GM23338 (cell line): Measurements from ENCODE around the gene PHKB. TPM values are rescaled to one million over a fixed set of nuclear protein-coding genes. Genes with fewer than 3 reads are reported as not detected.

Source experiments
- ATAC-seq: fragments of 200-7000 bp; cut with Tn5 transposase; 3 replicates; pipeline ENCODE4 v1.9.1; 2020
- DNase-seq: peaks from one replicate; pipeline ENCODE4 v3.0.0-alpha.2; 2015; ENCODE audit warnings: low spot score
- H2AFZ ChIP-seq: fragments of 200-600 bp; sonication (generic); 2 replicates; pipeline ENCODE4 v1.8.0; 2016; ENCODE audit warnings: antibody characterized with exemption, mild to moderate bottlenecking, moderate library complexity
- H3F3A ChIP-seq: fragments of 200-600 bp; sonication (generic); replicated peaks from 2 replicates; pipeline ENCODE4 v1.8.0; 2017; ENCODE audit warnings: antibody characterized with exemption, mixed run types, low read depth
- H3K27ac ChIP-seq: fragments of 200-600 bp; sonication (generic); 2 replicates; pipeline ENCODE4 v1.6.1; 2016; ENCODE audit warnings: low read depth
- H3K27me3 ChIP-seq: fragments of 200-600 bp; sonication (generic); 2 replicates; pipeline ENCODE4 v1.8.0; 2016; ENCODE audit warnings: mild to moderate bottlenecking, mixed run types, moderate library complexity; ENCODE audit not compliant: insufficient read depth
- H3K36me3 ChIP-seq: fragments of 200-600 bp; sonication (generic); 2 replicates; pipeline ENCODE4 v1.8.0; 2016; ENCODE audit warnings: mild to moderate bottlenecking; ENCODE audit not compliant: insufficient read depth
- H3K4me1 ChIP-seq: fragments of 200-600 bp; sonication (generic); 2 replicates; pipeline ENCODE4 v1.8.0; 2016; ENCODE audit warnings: mild to moderate bottlenecking, moderate library complexity; ENCODE audit not compliant: insufficient read depth
- H3K4me2 ChIP-seq: fragments of 200-600 bp; sonication (generic); 2 replicates; pipeline ENCODE4 v1.7.1; 2017; ENCODE audit warnings: mixed run types
- H3K4me3 ChIP-seq: fragments of 200-600 bp; sonication (generic); 2 replicates; pipeline ENCODE4 v1.6.1; 2016; ENCODE audit warnings: mixed run types
- H3K79me2 ChIP-seq: fragments of 200-600 bp; sonication (generic); replicated peaks from 2 replicates; pipeline ENCODE4 v1.8.0; 2017; ENCODE audit warnings: mild to moderate bottlenecking; ENCODE audit not compliant: insufficient read depth
- H3K9me2 ChIP-seq: fragments of 200-600 bp; sonication (generic); 2 replicates; pipeline ENCODE4 v1.8.0; 2017; ENCODE audit not compliant: insufficient read depth
- H4K20me1 ChIP-seq: fragments of 200-600 bp; sonication (generic); replicated peaks from 2 replicates; pipeline ENCODE4 v1.8.0; 2017; ENCODE audit warnings: mild to moderate bottlenecking; ENCODE audit not compliant: insufficient read depth
- H3K27ac Mint-ChIP-seq: 2 replicates; pipeline ENCODE4 v1.8.0; 2020; ENCODE audit warnings: inconsistent platforms, mild to moderate bottlenecking, moderate library complexity, mixed read lengths
- H3K27me3 Mint-ChIP-seq: 3 replicates; pipeline ENCODE4 v1.8.0; 2022; ENCODE audit warnings: low read depth, mild to moderate bottlenecking, moderate library complexity, mixed read lengths, inconsistent platforms; ENCODE audit not compliant: insufficient read depth, poor library complexity
- H3K36me3 Mint-ChIP-seq: 3 replicates; pipeline ENCODE4 v1.8.0; 2021; ENCODE audit warnings: low read depth, mild to moderate bottlenecking, inconsistent platforms, moderate library complexity, mixed read lengths
- H3K4me1 Mint-ChIP-seq: 3 replicates; pipeline ENCODE4 v1.8.0; 2020; ENCODE audit warnings: mild to moderate bottlenecking, inconsistent platforms, mixed read lengths
- H3K4me3 Mint-ChIP-seq: 3 replicates; pipeline ENCODE4 v1.8.0; 2021; ENCODE audit warnings: moderate library complexity, mild to moderate bottlenecking, inconsistent platforms, mixed read lengths
- H3K9me3 Mint-ChIP-seq: 3 replicates; pipeline ENCODE4 v1.8.0; 2020; ENCODE audit warnings: moderate library complexity, mild to moderate bottlenecking, inconsistent platforms, mixed read lengths
- CTCF ChIP-seq, 2 experiments: fragments of 200-600 bp in 1 of 2; sonication (generic) in 1 of 2; conservative IDR thresholded peaks; 2 replicates each; pipeline versions ENCODE4 v1.5.1 to v1.6.1; 2016 to 2017; ENCODE audit warnings: antibody characterized with exemption in 2 of 2, low read depth in 2 of 2, mild to moderate bottlenecking in 2 of 2, moderate library complexity in 1 of 2
- EZH2 ChIP-seq: fragments of 200-600 bp; sonication (generic); IDR thresholded peaks from one replicate; pipeline ENCODE4 v1.8.0; 2017; ENCODE audit warnings: antibody characterized with exemption, mild to moderate bottlenecking, low read depth; ENCODE audit not compliant: unreplicated experiment
- EZH2phosphoT487 ChIP-seq: fragments of 200-600 bp; sonication (generic); IDR thresholded peaks from one replicate; pipeline ENCODE4 v1.8.1; 2018; ENCODE audit warnings: antibody characterized with exemption; ENCODE audit not compliant: unreplicated experiment
- JUNB ChIP-seq: IDR thresholded peaks from one replicate; pipeline ENCODE4 v1.6.1; 2016; ENCODE audit warnings: antibody characterized with exemption; ENCODE audit not compliant: unreplicated experiment
- NANOG ChIP-seq: IDR thresholded peaks from 2 replicates; pipeline ENCODE4 v1.6.1; 2016; ENCODE audit warnings: antibody characterized with exemption, borderline replicate concordance
- POLR2AphosphoS5 ChIP-seq: IDR thresholded peaks from 2 replicates; pipeline ENCODE4 v1.6.1; 2016; ENCODE audit warnings: antibody characterized with exemption, low read depth
- STAT1 ChIP-seq: IDR thresholded peaks from one replicate; pipeline ENCODE4 v1.6.1; 2016; ENCODE audit warnings: antibody characterized with exemption; ENCODE audit not compliant: unreplicated experiment
- ZNF331 ChIP-seq: fragments of 250-450 bp; sonication (Bioruptor Pico); IDR thresholded peaks from 2 replicates; pipeline ENCODE4 v1.5.0; 2020; ENCODE audit warnings: low read depth, mild to moderate bottlenecking, moderate library complexity
- ZNF462 ChIP-seq: fragments of 250-450 bp; sonication (Bioruptor Pico); IDR thresholded peaks from 2 replicates; pipeline ENCODE4 v1.5.0; 2020; ENCODE audit warnings: mild to moderate bottlenecking, moderate library complexity
- polyA plus RNA-seq: library from polyadenylated mRNA; unstranded; fragments of >200 nt; fragmentation: Nextera tagmentation; extraction: Ambion mirVana; gene quantifications from 2 replicates; pipeline ENCODE4 v1.2.1, GENCODE V29; 2016
- total RNA-seq: library from RNA; depleted of rRNA; stranded (reverse); fragments of >200 nt; shearing (Covaris generic); gene quantifications from 2 replicates; pipeline ENCODE4 v1.2.3, GENCODE V29; 2014
- TF ChIP-seq, protein P1 (sequence below): IDR thresholded peaks from one replicate; pipeline ENCODE4 v1.6.1; 2018; ENCODE audit warnings: antibody characterized with exemption; ENCODE audit not compliant: unreplicated experiment

Gene PHKB
- total and polyA plus RNA-seq, 2 experiments from 2014 or later: 20.3 to 57.3 TPM

GRCh38 chr16:47578033-47578432, 116.9 kb downstream of the PHKB start:
- peaks cover 5% of the 10 kb centered on the region; the same call in 1 of the 2 replicates for H3K9me2 ChIP-seq
- H3K36me3 Mint-ChIP-seq: peaks cover 2% of the 10 kb centered on the region; the same call in 1 of the 3 replicates
- H3K27ac ChIP-seq: no peak overlapping the region
- TF ChIP-seq EZH2 (no peak), POLR2AphosphoS5 (no peak), EZH2phosphoT487 (no peak), ZNF331 (CRISPR knock-in tag) (no peak), JUNB (no peak), NANOG (no peak), STAT1 (no peak), ZNF462 (CRISPR knock-in tag) (no peak), CTCF (conservative IDR thresholded peaks at IDR 0.05; ENCODE audit: low read depth in 2 of 2) (no peak)
- TF ChIP-seq, protein P1, sequence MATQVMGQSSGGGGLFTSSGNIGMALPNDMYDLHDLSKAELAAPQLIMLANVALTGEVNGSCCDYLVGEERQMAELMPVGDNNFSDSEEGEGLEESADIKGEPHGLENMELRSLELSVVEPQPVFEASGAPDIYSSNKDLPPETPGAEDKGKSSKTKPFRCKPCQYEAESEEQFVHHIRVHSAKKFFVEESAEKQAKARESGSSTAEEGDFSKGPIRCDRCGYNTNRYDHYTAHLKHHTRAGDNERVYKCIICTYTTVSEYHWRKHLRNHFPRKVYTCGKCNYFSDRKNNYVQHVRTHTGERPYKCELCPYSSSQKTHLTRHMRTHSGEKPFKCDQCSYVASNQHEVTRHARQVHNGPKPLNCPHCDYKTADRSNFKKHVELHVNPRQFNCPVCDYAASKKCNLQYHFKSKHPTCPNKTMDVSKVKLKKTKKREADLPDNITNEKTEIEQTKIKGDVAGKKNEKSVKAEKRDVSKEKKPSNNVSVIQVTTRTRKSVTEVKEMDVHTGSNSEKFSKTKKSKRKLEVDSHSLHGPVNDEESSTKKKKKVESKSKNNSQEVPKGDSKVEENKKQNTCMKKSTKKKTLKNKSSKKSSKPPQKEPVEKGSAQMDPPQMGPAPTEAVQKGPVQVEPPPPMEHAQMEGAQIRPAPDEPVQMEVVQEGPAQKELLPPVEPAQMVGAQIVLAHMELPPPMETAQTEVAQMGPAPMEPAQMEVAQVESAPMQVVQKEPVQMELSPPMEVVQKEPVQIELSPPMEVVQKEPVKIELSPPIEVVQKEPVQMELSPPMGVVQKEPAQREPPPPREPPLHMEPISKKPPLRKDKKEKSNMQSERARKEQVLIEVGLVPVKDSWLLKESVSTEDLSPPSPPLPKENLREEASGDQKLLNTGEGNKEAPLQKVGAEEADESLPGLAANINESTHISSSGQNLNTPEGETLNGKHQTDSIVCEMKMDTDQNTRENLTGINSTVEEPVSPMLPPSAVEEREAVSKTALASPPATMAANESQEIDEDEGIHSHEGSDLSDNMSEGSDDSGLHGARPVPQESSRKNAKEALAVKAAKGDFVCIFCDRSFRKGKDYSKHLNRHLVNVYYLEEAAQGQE: no peak
- no peak for ATAC-seq
- no peak overlapping the region for H3K4me3 ChIP-seq
- H3K4me1 Mint-ChIP-seq: no peaks in the 10 kb centered on the region
- H3K4me2 ChIP-seq: no peak overlapping the region
- no peaks in the 10 kb centered on the region for H3K36me3 ChIP-seq
- no peaks in the 10 kb centered on the region for H3K9me3 Mint-ChIP-seq
- DNase-seq: no peak
- H2AFZ ChIP-seq: no peak overlapping the region
- H3K27ac Mint-ChIP-seq: peak overlapping the region; percentile 64; the same call in 1 of the 2 replicates
- H3K4me1 ChIP-seq: no peaks in the 10 kb centered on the region
- H3K27me3 ChIP-seq: no peaks in the 10 kb centered on the region
- no peaks in the 10 kb centered on the region for H3K27me3 Mint-ChIP-seq
- H3K79me2 ChIP-seq: no peaks in the 10 kb centered on the region
- H3K4me3 Mint-ChIP-seq: no peak overlapping the region
- H3F3A ChIP-seq: no peaks in the 10 kb centered on the region
- H4K20me1 ChIP-seq: no peaks in the 10 kb centered on the region
